ENCODE results near the gene JARID2. TPM values are rescaled to one million over a fixed set of nuclear protein-coding genes. Genes with fewer than 3 reads are reported as not detected.

The JARID2 gene
- total and polyA plus RNA-seq, 4 donors, result 1.4 to 12.3 (median 3.4) TPM

GRCh38 chr6:15282334-15282733, 36.5 kb downstream of the JARID2 start:
- Histone ChIP-seq H3K27me3 (ENCODE audit: control insufficient read depth in 4 of 4, insufficient read depth in 4 of 4, low read length in 3 of 4) (no peaks in the 10 kb centered on the region), H3K27ac (ENCODE audit: low read depth in 1 of 2, low read length in 2 of 2) (no peak overlapping the region), H3K36me3 (ENCODE audit: control insufficient read depth in 4 of 4, insufficient read depth in 3 of 4, low read depth in 1 of 4, low read length in 3 of 4) (no peaks in the 10 kb centered on the region), H3K9ac (ENCODE audit: low read depth in 1 of 2, low read length in 2 of 2) (no peak overlapping the region), H3K4me1 (ENCODE audit: control insufficient read depth in 4 of 4, insufficient read depth in 4 of 4, low read length in 3 of 4) (peaks cover 10 to 45% (median 33%) of the 10 kb centered on the region in 4 donors), H3K9me3 (ENCODE audit: control insufficient read depth in 4 of 4, low read length in 3 of 4) (no peaks in the 10 kb centered on the region), H3K4me3 (ENCODE audit: low read depth in 1 of 3, low read length in 3 of 3) (no peak overlapping the region)
- DNase-seq (ENCODE audit: low spot score), result no peak
- WGBS, result 96% methylated on average over 4 of the region's 4 CpGs
- TF ChIP-seq REST (IDR thresholded peaks at IDR 0.05) (no peak), MAX (IDR thresholded peaks at IDR 0.05) (no peak), ZBTB33 (IDR thresholded peaks at IDR 0.05) (no peak), HNF4G (IDR thresholded peaks at IDR 0.05) (no peak), FOXA2 (IDR thresholded peaks at IDR 0.05) (no peak), GABPA (IDR thresholded peaks at IDR 0.05 in 1 of 2, conservative IDR thresholded peaks at IDR 0.05 in 1 of 2) (no peak), RXRA (IDR thresholded peaks at IDR 0.05) (no peak), SP1 (IDR thresholded peaks at IDR 0.05) (no peak), RAD21 (IDR thresholded peaks at IDR 0.05) (no peak)

DNA sequence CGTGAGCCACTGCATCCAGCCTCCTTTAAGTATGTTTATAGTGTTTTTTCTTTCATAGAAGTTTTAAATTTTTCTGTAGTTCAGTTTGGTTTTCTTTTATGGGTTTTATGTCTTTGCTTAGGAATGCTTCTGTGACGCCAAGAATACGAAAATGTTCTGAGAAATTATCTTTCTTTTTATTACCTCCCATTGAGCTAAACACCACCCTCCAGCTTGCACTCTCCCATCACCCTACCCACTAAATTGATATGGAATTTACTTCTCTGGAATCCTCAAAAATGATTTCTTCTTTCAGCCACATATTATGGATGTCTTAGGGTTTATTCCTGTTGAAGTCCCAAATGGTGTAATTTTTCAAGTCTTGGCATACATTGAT, 38.1 kb downstream of the JARID2 start:
- DNase-seq (ENCODE audit: low spot score), result no peak
- Histone ChIP-seq H3K36me3 (ENCODE audit: control insufficient read depth in 4 of 4, insufficient read depth in 3 of 4, low read depth in 1 of 4, low read length in 3 of 4) (no peaks in the 10 kb centered on the region), H3K4me1 (ENCODE audit: control insufficient read depth in 4 of 4, insufficient read depth in 4 of 4, low read length in 3 of 4) (peaks cover 6 to 34% (median 31%) of the 10 kb centered on the region in 4 donors), H3K27ac (ENCODE audit: low read depth in 1 of 2, low read length in 2 of 2) (no peak overlapping the region), H3K4me3 (ENCODE audit: low read depth in 1 of 3, low read length in 3 of 3) (no peak overlapping the region), H3K9me3 (ENCODE audit: control insufficient read depth in 4 of 4, low read length in 3 of 4) (no peaks in the 10 kb centered on the region), H3K27me3 (ENCODE audit: control insufficient read depth in 4 of 4, insufficient read depth in 4 of 4, low read length in 3 of 4) (no peaks in the 10 kb centered on the region), H3K9ac (ENCODE audit: low read depth in 1 of 2, low read length in 2 of 2) (no peak overlapping the region)
- no peak for TF ChIP-seq REST (IDR thresholded peaks at IDR 0.05)
- TF ChIP-seq MAX (IDR thresholded peaks at IDR 0.05), result no peak
- TF ChIP-seq TAF1 (conservative IDR thresholded peaks at IDR 0.05), result no peak
- no peak for TF ChIP-seq EGR1 (IDR thresholded peaks at IDR 0.05; ENCODE audit: low read depth in 2 of 2)
- TF ChIP-seq FOXA2 (IDR thresholded peaks at IDR 0.05), result no peak
- TF ChIP-seq RXRA (IDR thresholded peaks at IDR 0.05), result no peak
- no peak for TF ChIP-seq RAD21 (IDR thresholded peaks at IDR 0.05)
- TF ChIP-seq GABPA (IDR thresholded peaks at IDR 0.05 in 1 of 2, conservative IDR thresholded peaks at IDR 0.05 in 1 of 2), result no peak
- no peak for TF ChIP-seq NR2F2 (IDR thresholded peaks at IDR 0.05)
- TF ChIP-seq ZBTB33 (IDR thresholded peaks at IDR 0.05), result no peak
- no peak for TF ChIP-seq HNF4A (conservative IDR thresholded peaks at IDR 0.05)
- TF ChIP-seq, protein P1, sequence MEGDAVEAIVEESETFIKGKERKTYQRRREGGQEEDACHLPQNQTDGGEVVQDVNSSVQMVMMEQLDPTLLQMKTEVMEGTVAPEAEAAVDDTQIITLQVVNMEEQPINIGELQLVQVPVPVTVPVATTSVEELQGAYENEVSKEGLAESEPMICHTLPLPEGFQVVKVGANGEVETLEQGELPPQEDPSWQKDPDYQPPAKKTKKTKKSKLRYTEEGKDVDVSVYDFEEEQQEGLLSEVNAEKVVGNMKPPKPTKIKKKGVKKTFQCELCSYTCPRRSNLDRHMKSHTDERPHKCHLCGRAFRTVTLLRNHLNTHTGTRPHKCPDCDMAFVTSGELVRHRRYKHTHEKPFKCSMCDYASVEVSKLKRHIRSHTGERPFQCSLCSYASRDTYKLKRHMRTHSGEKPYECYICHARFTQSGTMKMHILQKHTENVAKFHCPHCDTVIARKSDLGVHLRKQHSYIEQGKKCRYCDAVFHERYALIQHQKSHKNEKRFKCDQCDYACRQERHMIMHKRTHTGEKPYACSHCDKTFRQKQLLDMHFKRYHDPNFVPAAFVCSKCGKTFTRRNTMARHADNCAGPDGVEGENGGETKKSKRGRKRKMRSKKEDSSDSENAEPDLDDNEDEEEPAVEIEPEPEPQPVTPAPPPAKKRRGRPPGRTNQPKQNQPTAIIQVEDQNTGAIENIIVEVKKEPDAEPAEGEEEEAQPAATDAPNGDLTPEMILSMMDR (IDR thresholded peaks at IDR 0.05; ENCODE audit: low read depth, low read length, missing input control), result no peak
- TF ChIP-seq JUND (IDR thresholded peaks at IDR 0.05), result no peak
- TF ChIP-seq YY1 (IDR thresholded peaks at IDR 0.05), result no peak
- no peak for TF ChIP-seq FOXA1 (IDR thresholded peaks at IDR 0.05)
- TF ChIP-seq HNF4G (IDR thresholded peaks at IDR 0.05), result no peak
- TF ChIP-seq SP1 (IDR thresholded peaks at IDR 0.05), result no peak
- TF ChIP-seq, protein P2, sequence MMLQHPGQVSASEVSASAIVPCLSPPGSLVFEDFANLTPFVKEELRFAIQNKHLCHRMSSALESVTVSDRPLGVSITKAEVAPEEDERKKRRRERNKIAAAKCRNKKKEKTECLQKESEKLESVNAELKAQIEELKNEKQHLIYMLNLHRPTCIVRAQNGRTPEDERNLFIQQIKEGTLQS (IDR thresholded peaks at IDR 0.05), result no peak
- WGBS, result 91% methylated on average over 3 of the region's 3 CpGs

Data from liver (tissue), 9 donors.